Psoas muscle (tissue), 8 donors: ENCODE results near the gene PIM3. TPM values are rescaled to one million over a fixed set of nuclear protein-coding genes. Genes with fewer than 3 reads are reported as not detected.
A peak's percentile ranks its signal among the peaks of the same experiment; 100 is the strongest.

ENCODE experiments used
- ATAC-seq, 4 donors: fragments of 200-7000 bp; cut with Tn5 transposase; one replicate each; pipeline ENCODE4 v1.9.1; 2020; ENCODE audit warnings: moderate library complexity in 3 of 4, mild to moderate bottlenecking in 2 of 4
- DNase-seq, 2 donors: peaks; one replicate each; pipeline ENCODE4 v3.0.0-alpha.2; 2020
- H3K27ac ChIP-seq: fragments of 200-600 bp; one replicate; pipeline ENCODE4 v1.8.0; 2022
- H3K27me3 ChIP-seq, 3 donors: fragments of 200-600 bp in 1 of 3; one replicate each; pipeline versions ENCODE4 v1.6.1 to v1.8.0; 2013 to 2022; ENCODE audit warnings: low read length in 2 of 3, mild to moderate bottlenecking in 2 of 3, moderate library complexity in 1 of 3; ENCODE audit not compliant: insufficient read depth in 3 of 3
- H3K36me3 ChIP-seq, 2 donors: fragments of 200-600 bp in 1 of 2; one replicate each; pipeline versions ENCODE4 v1.6.1 to v1.8.0; 2013 to 2022; ENCODE audit warnings: low read depth in 1 of 2, mild to moderate bottlenecking in 1 of 2, moderate library complexity in 1 of 2; ENCODE audit not compliant: insufficient read depth in 1 of 2
- H3K4me1 ChIP-seq: fragments of 200-600 bp; one replicate; pipeline ENCODE4 v1.8.0; 2022
- H3K4me3 ChIP-seq: fragments of 200-600 bp; one replicate; pipeline ENCODE4 v1.8.0; 2022; ENCODE audit warnings: mild to moderate bottlenecking
- H3K9me3 ChIP-seq: fragments of 200-600 bp; one replicate; pipeline ENCODE4 v1.8.0; 2022
- WGBS, 3 donors: extraction: QIAGEN DNeasy Blood & Tissue Kit; methylation state at CpG; one replicate each; pipeline versions ENCODE4 v1.1.6 to v1.1.7; 2013; 5-methylcytosine and 5-hydroxymethylcytosine counted together
- intact Hi-C, 2 donors: fragments of 100-400 bp; cut with DNase I; formaldehyde crosslinking; loops; one replicate each; pipeline versions ENCODE4 v1.11.0 to v1.14.2; 2022
- long read RNA-seq, 2 donors: library from polyadenylated mRNA; unstranded; transcript quantifications; one replicate each; pipeline ENCODE4 v2.0.0, GENCODE V29; 2021
- polyA plus RNA-seq, 3 donors: library from polyadenylated mRNA; stranded (reverse); fragments of 200-250 nt; gene quantifications; one replicate each; pipeline ENCODE4 v1.2.3, GENCODE V29; 2013
- total RNA-seq, 4 donors: library from RNA; stranded (reverse); fragmentation: NEBNext Ultra II Directional in 2 of 4; extraction: Animal tissue kit (Norgen Biotek cat#: 25700) in 2 of 4; gene quantifications; one replicate each; pipeline versions ENCODE4 v1.2.1 to v1.2.4, GENCODE V29; 2021 to 2023
- TF ChIP-seq, protein P1 (sequence below): fragments of 200-600 bp; IDR thresholded peaks from one replicate; pipeline ENCODE4 v1.8.0; 2022; ENCODE audit warnings: antibody characterized with exemption
- donor health status: healthy with polysubstance abuse.
- donor health status: DM: no; HTN: no; CAD: no; lungs with moderate emphysema.
- donor health status: Bipolar disorder and iron deficiency.
- donor health status: healthy.
- donor health status: DM: yes; HTN: yes; CAD: no.
- donor health status: DM: no; HTN: no; CAD: no.
- donor health status: DM: no; HTN: no; CAD: no.
- donor health status: DM: yes; HTN: yes; CAD: no.

Gene PIM3
- total RNA-seq (100 to 1,000 TPM in 2 of 4 donors, 10 to 100 TPM in 2; 40.5 to 128 (median 84.5) TPM), polyA plus RNA-seq (10 to 100 TPM; 66.4 to 84.5 (median 79.0) TPM)
- long read RNA-seq, donor 1, transcript PIM3-201 (6 exons, 2,369 nt) = major isoform, 159 of 185 reads
- long read RNA-seq, donor 1, partial matches to known transcripts = 21 of 185 reads
- long read RNA-seq, donor 1, other reads (novel, unspliced or antisense) = 5 of 185 reads
- long read RNA-seq, donor 2, transcript PIM3-201 (6 exons, 2,369 nt) = major isoform, 991 of 1,203 reads
- long read RNA-seq, donor 2, partial matches to known transcripts = 160 of 1,203 reads
- long read RNA-seq, donor 2, other reads (novel, unspliced or antisense) = 50 of 1,203 reads

DNA sequence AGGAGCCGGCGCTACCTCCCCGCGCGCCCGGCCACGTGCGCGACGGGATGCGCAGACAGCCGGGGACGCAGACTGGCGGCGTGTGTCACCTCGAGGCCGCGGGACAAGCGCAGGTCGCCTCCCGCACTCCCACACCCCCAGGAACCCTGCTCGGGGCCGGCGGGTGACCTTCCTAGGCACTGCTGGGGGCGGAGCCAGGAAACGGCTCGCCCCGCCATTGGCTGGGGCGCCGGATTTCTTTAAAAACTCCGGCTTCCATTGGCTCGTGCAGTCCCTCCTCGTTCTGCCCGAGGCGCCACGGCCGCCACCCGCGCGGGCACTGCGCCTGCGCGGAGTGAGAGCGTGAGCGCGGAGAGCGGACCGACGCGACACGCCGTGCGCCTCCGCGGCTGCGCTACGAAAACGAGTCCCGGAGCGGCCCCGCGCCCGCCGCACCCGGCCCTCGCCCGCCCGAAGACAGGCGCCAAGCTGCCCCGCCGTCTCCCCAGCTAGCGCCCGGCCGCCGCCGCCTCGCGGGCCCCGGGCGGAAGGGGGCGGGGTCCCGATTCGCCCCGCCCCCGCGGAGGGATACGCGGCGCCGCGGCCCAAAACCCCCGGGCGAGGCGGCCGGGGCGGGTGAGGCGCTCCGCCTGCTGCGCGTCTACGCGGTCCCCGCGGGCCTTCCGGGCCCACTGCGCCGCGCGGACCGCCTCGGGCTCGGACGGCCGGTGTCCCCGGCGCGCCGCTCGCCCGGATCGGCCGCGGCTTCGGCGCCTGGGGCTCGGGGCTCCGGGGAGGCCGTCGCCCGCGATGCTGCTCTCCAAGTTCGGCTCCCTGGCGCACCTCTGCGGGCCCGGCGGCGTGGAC is at the start of gene PIM3:
PIM3 (plus strand) TSS at position 614 of the 846 bp plus-strand sequence; CDS start at position 790, 176 bp downstream.
- H3K9me3 ChIP-seq = no peaks in the 10 kb centered on the region
- peak within 1 kb of the TSS; percentile 97 for H3K27ac ChIP-seq
- ATAC-seq = peak; percentile 77 to 80 (median 78)
- H3K27me3 ChIP-seq = no peaks in the 10 kb centered on the region
- DNase-seq = peak; percentile 95 to 97
- peaks cover 40% of the 10 kb centered on the region for H3K4me1 ChIP-seq
- intact Hi-C loops = loop anchor here (2.0 kb wide), 2 partner anchors 24 to 26 kb away; no protein-coding TSS in a partner anchor
- TF ChIP-seq, protein P1, sequence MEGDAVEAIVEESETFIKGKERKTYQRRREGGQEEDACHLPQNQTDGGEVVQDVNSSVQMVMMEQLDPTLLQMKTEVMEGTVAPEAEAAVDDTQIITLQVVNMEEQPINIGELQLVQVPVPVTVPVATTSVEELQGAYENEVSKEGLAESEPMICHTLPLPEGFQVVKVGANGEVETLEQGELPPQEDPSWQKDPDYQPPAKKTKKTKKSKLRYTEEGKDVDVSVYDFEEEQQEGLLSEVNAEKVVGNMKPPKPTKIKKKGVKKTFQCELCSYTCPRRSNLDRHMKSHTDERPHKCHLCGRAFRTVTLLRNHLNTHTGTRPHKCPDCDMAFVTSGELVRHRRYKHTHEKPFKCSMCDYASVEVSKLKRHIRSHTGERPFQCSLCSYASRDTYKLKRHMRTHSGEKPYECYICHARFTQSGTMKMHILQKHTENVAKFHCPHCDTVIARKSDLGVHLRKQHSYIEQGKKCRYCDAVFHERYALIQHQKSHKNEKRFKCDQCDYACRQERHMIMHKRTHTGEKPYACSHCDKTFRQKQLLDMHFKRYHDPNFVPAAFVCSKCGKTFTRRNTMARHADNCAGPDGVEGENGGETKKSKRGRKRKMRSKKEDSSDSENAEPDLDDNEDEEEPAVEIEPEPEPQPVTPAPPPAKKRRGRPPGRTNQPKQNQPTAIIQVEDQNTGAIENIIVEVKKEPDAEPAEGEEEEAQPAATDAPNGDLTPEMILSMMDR = no peak
- H3K36me3 ChIP-seq = peaks cover 9 to 23% of the 10 kb centered on the region in 2 donors
- 0 to 1% (median 0%) methylated on average over 54 to 137 of the region's 137 CpGs for WGBS, 3 donors
- peak within 1 kb of the TSS; percentile 86 for H3K4me3 ChIP-seq

DNA sequence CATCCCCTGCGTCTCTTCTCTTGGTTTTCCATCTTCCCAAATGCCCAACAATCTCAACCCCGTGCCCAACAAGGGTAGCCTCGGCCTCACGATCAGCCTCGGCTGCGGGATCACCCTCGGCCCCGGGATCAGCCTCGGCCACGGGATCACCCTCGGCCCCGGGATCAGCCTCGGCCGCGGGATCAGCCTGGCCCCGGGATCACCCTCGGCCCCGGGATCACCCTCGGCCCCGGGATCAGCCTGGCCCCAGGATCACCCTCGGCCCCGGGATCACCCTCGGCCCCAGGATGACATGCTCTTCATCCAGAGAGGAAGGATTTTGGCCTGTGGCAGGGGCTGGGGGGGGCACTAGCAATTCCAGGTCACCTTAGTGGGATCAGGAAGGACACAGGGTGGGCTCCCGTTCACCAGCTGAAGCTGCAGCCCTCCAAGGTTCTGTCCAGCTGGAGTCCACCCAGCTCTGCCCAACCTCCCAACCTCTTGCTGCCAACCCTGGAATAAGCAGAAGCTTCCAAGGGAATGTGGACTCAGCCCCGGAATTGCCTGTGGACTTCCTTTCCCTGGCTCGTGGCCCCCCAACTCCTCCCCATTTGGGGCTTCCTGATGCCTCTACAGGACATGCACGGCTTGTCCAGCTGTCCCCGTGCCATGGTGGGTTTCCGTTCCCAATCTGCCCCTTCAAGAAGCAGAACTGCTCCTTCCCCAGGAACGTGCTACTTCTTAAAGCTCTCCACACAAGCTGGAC is 48.5 kb upstream of the PIM3 start:
- ATAC-seq (no peak), DNase-seq (peak in 1 of 2 donors; percentile 30)
- no peaks in the 10 kb centered on the region for H3K27me3 ChIP-seq
- no peaks in the 10 kb centered on the region for H3K9me3 ChIP-seq
- intact Hi-C loops = loop anchor here in 1 of 2 donors (10.0 kb wide), 1 partner anchor 57 kb away; the partner anchor contains the start of gene ZBED4
- no peak overlapping the region for H3K27ac ChIP-seq
- H3K4me1 ChIP-seq = peaks cover 2% of the 10 kb centered on the region
- no peak overlapping the region for H3K4me3 ChIP-seq
- peaks cover 4 to 62% of the 10 kb centered on the region in 2 donors for H3K36me3 ChIP-seq
- TF ChIP-seq, protein P1 = no peak
- WGBS, 3 donors = 93 to 95% (median 94%) methylated on average over 30 of the region's 30 CpGs

DNA sequence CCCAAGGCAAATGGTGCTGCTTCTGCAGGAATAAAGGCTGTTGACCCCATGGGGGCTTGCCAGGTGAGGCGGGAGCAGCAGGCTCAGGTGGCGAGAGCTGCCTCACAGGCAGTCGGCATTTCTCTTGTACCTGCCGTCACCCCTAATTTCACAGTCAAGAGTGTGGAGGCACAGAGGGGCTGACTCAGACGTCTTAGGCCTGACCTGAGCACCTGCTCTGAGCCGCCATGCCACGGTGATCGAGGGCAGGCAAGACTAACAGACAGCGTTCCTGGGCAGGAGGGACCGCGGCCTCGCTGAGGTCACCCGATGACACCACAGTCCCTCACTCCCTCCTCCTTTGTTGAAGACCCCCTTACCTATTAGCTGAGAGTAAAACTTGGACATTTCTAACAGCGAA is 47.5 kb upstream of the PIM3 start:
- Histone ChIP-seq H3K27me3 (no peaks in the 10 kb centered on the region), H3K9me3 (no peaks in the 10 kb centered on the region), H3K4me3 (no peak overlapping the region), H3K36me3 (peaks cover 2 to 52% of the 10 kb centered on the region in 2 donors), H3K27ac (no peak overlapping the region), H3K4me1 (peaks cover 7% of the 10 kb centered on the region)
- 92 to 95% (median 94%) methylated on average over 14 of the region's 14 CpGs for WGBS, 3 donors
- no peak for ATAC-seq
- TF ChIP-seq, protein P1 = no peak
- intact Hi-C loops = loop anchor here in 1 of 2 donors (10.0 kb wide), 1 partner anchor 58 kb away; the partner anchor contains the start of gene ZBED4
- peak in 1 of 2 donors; percentile 43 for DNase-seq

DNA sequence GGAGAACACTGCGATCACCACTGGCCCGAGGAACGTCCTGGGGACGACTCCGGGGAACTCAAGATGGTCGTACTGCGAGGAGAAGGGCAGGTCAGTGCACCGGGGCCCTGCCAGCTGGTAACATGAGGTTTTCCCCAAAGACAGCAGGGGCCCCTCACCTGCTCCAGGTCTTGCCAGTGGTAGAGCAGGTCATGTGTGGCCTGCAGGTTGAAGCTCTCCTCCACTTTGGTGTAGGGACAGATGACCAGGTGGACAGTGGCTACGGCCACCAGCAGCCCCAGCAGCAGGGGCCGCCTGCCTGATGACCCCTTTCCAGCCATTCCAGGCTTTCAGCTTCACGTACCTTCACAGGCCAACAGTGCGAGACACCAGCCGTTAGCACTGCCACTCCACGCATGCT is 47.1 kb upstream of the PIM3 start:
- intact Hi-C loops = loop anchor here in 1 of 2 donors (10.0 kb wide), 1 partner anchor 59 kb away; the partner anchor contains the start of gene ZBED4

More for the DNA sequence above, 47.1 kb upstream of the PIM3 start:
- DNase-seq = peak in 1 of 2 donors; percentile 17
- TF ChIP-seq, protein P1 = no peak
- Histone ChIP-seq H3K4me3 (no peak overlapping the region), H3K36me3 (peaks cover 2 to 51% of the 10 kb centered on the region in 2 donors), H3K27ac (no peak overlapping the region), H3K27me3 (no peaks in the 10 kb centered on the region), H3K9me3 (no peaks in the 10 kb centered on the region), H3K4me1 (peaks cover 7% of the 10 kb centered on the region)
- 93 to 96% (median 93%) methylated on average over 14 of the region's 14 CpGs for WGBS, 3 donors
- ATAC-seq = no peak
